Skin epidermis (tissue), 12 donors: Measurements from ENCODE around the gene SYNGR1.
A peak's percentile ranks its signal among the peaks of the same experiment; 100 is the strongest.
"Not testable (repeated sequence)": the region's sequence is repeated elsewhere in the genome, so short reads cannot be mapped to it uniquely, and the experiment has no call there.

Source experiments
- H3K27ac ChIP-seq, 21 experiments: fragments of 200-600 bp; sonication (generic) in 11 of 21; one replicate each; pipeline ENCODE4 v1.5.0; 2020; ENCODE audit warnings: mild to moderate bottlenecking in 3 of 21, inconsistent platforms in 2 of 21, moderate library complexity in 2 of 21
- H3K4me3 ChIP-seq, 7 experiments: fragments of 200-600 bp; sonication (generic) in 2 of 7; one replicate each; pipeline ENCODE4 v1.5.0; 2020; ENCODE audit warnings: inconsistent platforms in 2 of 7, mild to moderate bottlenecking in 2 of 7, moderate library complexity in 1 of 7

SYNGR1 gene

GRCh38 chr22:39388261-39389011, 38.6 kb downstream of the SYNGR1 start:
- H3K27ac ChIP-seq, result peak overlapping the region in 9 of 21 experiments; percentile 5 to 76 (median 39)
- peak overlapping the region; percentile 26 to 51 (median 45) for H3K4me3 ChIP-seq

- Histone ChIP-seq H3K27ac (no peak overlapping the region), H3K4me3 (no peak overlapping the region)
Measured at GRCh38 chr22:39389420-39389819, 39.6 kb downstream of the SYNGR1 start.

GRCh38 chr22:39392341-39392948, 42.7 kb downstream of the SYNGR1 start:
- H3K27ac ChIP-seq, result no peak overlapping the region
- H3K4me3 ChIP-seq, result no peak overlapping the region

GRCh38 chr22:39395936-39396796, 46.4 kb downstream of the SYNGR1 start:
- Histone ChIP-seq H3K27ac (no peak overlapping the region), H3K4me3 (no peak overlapping the region)

- no peak overlapping the region for H3K27ac ChIP-seq
- H3K4me3 ChIP-seq, result no peak overlapping the region
Measured at GRCh38 chr22:39396797-39397195, 47.0 kb downstream of the SYNGR1 start.

GRCh38 chr22:39401301-39401631, 51.5 kb downstream of the SYNGR1 start:
- no peak overlapping the region for H3K4me3 ChIP-seq
- H3K27ac ChIP-seq, result no peak overlapping the region

GRCh38 chr22:39405346-39406085, 55.7 kb downstream of the SYNGR1 start:
- H3K27ac ChIP-seq, result peak overlapping the region in 7 of 21 experiments; percentile 5 to 60 (median 28)
- H3K4me3 ChIP-seq, result no peak overlapping the region

DNA sequence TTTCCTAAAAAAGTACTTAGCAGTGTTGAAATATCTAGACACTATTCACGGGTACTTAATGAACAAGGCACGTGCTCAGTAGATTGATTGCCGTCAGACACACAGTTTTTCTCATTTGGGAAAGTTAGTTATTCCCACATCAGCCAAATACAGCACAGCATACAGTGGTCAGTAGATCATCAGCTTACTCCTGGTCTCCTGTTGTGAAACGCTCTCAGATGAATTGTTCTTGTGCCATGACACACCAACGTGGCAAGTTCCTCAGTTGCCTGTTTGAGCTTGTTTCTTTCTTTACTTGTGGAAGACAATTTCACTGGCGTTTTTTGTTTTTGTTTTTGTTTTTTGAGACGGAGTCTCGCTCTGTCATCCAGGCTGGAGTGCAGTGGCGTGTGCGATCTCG, 58.4 kb downstream of the SYNGR1 start:
- H3K27ac ChIP-seq, result peak overlapping the region in 16 of 21 experiments; percentile 14 to 85 (median 67)
- H3K4me3 ChIP-seq, result peak overlapping the region in 1 of 7 experiments; percentile 2

GRCh38 chr22:39408807-39409206, 59.0 kb downstream of the SYNGR1 start:
- peak overlapping the region in 16 of 21 experiments; percentile 14 to 85 (median 67) for H3K27ac ChIP-seq
- peak overlapping the region in 1 of 7 experiments; percentile 2 for H3K4me3 ChIP-seq

DNA sequence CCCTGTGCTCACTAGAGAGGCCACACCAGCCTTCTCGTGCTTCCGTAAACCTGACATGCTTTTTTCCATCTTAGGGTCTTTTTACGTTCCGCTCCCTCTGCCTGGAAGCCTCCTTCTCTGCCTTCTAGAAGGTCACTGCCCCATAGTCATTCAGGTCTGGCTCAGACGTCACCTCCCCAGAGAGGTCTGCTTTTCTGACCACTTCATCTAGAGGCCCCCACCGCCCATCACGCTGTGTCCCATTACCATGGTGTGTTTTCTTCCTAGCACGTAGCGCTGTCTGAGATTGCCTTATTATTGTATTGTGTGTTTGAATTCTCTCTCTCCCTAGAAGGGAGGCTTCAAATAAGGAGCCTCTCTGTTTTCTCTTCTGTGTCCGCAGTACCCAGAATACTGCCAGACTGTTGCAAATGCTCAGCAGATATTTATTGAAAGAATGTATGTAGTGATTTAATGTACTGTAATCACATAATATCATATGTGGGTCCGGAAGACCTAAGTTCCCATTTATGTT, 59.8 kb downstream of the SYNGR1 start:
- peak overlapping the region in 3 of 21 experiments; percentile 60 to 85 (median 72) for H3K27ac ChIP-seq
- H3K4me3 ChIP-seq, result no peak overlapping the region

- no peak overlapping the region for H3K27ac ChIP-seq
Measured at GRCh38 chr22:39410264-39410663, 60.5 kb downstream of the SYNGR1 start.

DNA sequence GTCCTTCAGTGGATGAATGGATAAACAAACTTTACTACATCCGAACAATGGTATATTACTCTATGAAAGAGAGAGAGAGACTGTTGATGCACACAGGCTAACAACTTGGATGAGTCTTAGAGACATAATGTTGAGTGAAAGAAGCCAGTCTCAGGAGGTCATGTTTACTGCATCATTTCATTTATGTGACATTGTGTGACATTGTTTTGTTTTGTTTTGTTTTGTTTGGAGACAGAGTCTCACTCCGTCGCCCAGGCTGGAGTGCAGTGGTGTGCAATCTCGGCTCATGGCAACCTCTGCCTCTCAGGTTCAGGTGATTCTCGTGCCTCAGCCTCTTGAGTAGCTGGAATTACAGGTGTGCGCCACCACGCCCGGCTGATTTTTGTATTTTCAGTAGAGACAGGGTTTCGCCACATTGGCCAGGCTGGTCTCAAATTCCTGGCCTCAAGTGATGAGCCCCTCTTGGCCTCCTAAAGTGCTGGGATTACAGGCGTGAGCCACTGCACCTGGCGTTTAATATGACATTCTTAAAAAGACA, 62.1 kb downstream of the SYNGR1 start:
- H3K27ac ChIP-seq, result peak overlapping the region in 9 of 21 experiments; percentile 2 to 63 (median 28)
- H3K4me3 ChIP-seq, result not testable (repeated sequence)

More at GRCh38 chr22:39410264-39410663, 60.5 kb downstream of the SYNGR1 start:
- H3K4me3 ChIP-seq, result no peak overlapping the region

- not testable (repeated sequence) for H3K4me3 ChIP-seq
- H3K27ac ChIP-seq, result peak overlapping the region in 7 of 21 experiments; percentile 3 to 73 (median 50)
Measured at GRCh38 chr22:39413204-39413603, 63.4 kb downstream of the SYNGR1 start.

DNA sequence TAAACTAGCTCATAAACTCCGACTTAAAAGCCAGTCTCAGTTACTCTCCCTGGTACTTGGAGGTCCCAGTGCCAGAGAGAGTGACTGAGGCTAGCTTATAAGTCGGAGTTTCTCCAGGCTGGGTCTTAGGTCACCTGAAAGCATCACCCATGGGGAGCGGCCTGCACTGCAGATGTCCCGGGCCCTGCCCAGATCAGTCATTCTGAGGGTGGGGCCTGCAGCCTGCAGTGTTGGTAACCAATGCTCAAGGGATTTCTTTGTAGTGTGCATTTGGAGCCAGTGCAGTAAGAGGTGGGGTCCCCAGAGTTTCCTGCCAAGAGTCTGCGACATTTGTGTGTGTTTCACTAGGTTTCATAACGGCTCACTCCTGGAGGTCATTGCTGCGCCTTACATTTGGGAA, 64.6 kb downstream of the SYNGR1 start:
- Histone ChIP-seq H3K27ac (peak overlapping the region in 10 of 21 experiments; percentile 13 to 73 (median 41)), H3K4me3 (no peak overlapping the region)

- H3K27ac ChIP-seq, result peak overlapping the region in 3 of 21 experiments; percentile 7 to 39 (median 35)
Measured at GRCh38 chr22:39414886-39415285, 65.1 kb downstream of the SYNGR1 start.

DNA sequence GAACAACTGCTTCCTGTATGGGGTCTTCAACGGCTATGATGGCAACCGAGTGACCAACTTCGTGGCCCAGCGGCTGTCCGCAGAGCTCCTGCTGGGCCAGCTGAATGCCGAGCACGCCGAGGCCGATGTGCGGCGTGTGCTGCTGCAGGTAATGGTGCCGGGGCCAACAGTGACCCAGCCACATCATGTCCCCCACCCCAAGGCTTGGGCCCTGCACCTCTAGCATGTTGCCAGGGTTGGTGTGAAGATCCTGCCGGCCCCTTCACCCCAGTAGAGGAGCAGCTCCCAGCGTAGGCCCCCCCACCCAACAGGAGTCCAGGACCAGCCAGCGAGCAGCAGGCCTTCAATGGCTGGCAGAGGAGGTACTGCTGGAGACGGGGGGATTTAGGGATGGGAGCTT, 65.7 kb downstream of the SYNGR1 start:
- Histone ChIP-seq H3K4me3 (no peak overlapping the region), H3K27ac (peak overlapping the region in 2 of 21 experiments; percentile 21 to 35)

More at GRCh38 chr22:39414886-39415285, 65.1 kb downstream of the SYNGR1 start:
- H3K4me3 ChIP-seq, result no peak overlapping the region

GRCh38 chr22:39416319-39416718, 66.5 kb downstream of the SYNGR1 start:
- Histone ChIP-seq H3K4me3 (no peak overlapping the region), H3K27ac (no peak overlapping the region)

DNA sequence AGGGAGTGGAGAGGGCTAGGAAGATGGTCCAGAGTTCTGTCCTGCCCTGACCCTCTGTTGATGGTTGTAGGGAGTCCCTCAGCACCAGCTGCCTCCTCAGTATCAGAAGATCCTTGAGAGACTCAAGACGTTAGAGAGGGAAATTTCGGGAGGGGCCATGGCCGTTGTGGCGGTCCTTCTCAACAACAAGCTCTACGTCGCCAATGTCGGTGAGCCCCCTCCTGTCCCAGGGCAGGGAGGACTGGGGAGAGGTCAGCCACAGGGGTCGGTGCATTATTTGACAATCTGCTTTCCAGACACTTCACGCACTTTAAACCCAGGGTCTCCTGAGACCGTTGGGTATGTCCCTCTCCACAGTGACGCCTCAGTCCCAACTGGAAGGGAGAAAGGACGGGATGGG, 67.8 kb downstream of the SYNGR1 start:
- no peak overlapping the region for H3K4me3 ChIP-seq
- no peak overlapping the region for H3K27ac ChIP-seq

- Histone ChIP-seq H3K27ac (no peak overlapping the region), H3K4me3 (no peak overlapping the region)
Measured at GRCh38 chr22:39418696-39419095, 68.9 kb downstream of the SYNGR1 start.
